ENCODE results near the gene PDPN.
A peak's percentile ranks its signal among the peaks of the same experiment; 100 is the strongest.

PDPN gene

DNA sequence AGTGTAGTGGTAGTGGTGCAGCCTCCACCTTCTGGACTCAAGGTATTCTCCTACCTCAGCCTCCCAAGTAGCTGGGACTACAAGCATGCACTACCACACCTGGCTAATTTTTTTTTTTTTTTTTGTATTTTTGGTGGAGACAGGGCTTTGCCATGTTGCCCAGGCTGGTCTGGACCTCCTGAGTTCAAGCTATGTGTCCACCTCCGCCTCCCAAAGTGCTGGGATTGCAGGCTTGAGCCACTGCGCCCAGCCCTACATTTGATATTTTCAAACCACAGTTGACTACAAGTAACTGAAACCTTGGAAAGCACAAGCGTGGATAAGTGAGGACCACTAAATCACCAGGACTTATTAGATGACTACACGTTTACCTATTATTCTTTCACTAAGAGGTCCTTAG lies 10.0 kb upstream of the PDPN start:
- H3K4me3 ChIP-seq: no peak overlapping the region
- no peak overlapping the region for H3K27ac ChIP-seq

- no peak overlapping the region for H3K4me3 ChIP-seq
- H3K27ac ChIP-seq: no peak overlapping the region
Observed at GRCh38 chr1:13576926-13577325, 6.7 kb upstream of the PDPN start.

GRCh38 chr1:13577846-13578245 lies 5.8 kb upstream of the PDPN start:
- no peak overlapping the region for H3K4me3 ChIP-seq
- H3K27ac ChIP-seq: no peak overlapping the region

GRCh38 chr1:13581446-13581845 lies 2.2 kb upstream of the PDPN start:
- no peak overlapping the region for H3K27ac ChIP-seq
- H3K4me3 ChIP-seq: no peak overlapping the region

GRCh38 chr1:13582713-13583443 lies 754 bp upstream of the PDPN start:
- peak overlapping the region in 9 of 21 experiments; percentile 76 to 93 (median 87) for H3K27ac ChIP-seq
- H3K4me3 ChIP-seq: peak overlapping the region in 1 of 7 experiments; percentile 51

- Histone ChIP-seq H3K4me3 (peak overlapping the region; percentile 26 to 51 (median 40)), H3K27ac (peak overlapping the region in 20 of 21 experiments; percentile 46 to 93 (median 83))
Observed at GRCh38 chr1:13583966-13584791, 547 bp downstream of the PDPN start.

DNA sequence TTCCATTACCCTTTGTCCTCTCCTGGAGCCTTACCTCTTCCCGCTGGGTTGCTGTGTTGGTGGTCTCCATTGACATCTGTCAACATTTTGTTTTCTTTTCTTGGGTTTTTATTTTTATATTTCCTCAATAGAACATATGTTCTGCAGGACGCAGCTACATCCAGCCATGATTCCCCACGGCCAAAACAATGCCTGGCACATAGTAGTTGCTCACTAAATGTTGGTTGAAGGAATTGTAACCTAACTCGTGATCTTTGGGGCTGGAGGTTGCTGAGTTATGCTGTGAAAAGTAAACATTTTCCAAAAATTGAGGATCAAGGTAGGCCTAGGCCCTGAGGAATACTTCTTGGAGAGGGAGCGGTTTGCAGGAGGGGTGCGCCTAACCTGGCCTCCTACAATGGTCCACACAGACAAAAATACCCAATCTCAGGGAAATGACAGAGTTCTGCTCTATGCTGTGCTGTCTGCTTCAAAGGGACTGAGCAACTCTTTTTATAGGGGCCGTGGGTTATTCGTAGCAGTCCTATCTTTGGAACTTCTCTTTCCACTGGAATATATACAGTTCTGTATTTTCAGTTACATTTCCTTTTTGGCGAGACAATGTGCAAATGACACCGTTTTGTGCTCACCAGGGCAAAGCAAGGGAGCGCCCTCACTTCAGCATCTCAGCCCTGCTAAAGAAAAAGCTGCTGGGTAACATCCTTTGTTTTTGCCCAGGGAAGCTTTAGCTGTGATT lies 1.4 kb downstream of the PDPN start:
- peak overlapping the region; percentile 16 to 93 (median 83) for H3K27ac ChIP-seq
- H3K4me3 ChIP-seq: peak overlapping the region in 6 of 7 experiments; percentile 26 to 51 (median 38)

DNA sequence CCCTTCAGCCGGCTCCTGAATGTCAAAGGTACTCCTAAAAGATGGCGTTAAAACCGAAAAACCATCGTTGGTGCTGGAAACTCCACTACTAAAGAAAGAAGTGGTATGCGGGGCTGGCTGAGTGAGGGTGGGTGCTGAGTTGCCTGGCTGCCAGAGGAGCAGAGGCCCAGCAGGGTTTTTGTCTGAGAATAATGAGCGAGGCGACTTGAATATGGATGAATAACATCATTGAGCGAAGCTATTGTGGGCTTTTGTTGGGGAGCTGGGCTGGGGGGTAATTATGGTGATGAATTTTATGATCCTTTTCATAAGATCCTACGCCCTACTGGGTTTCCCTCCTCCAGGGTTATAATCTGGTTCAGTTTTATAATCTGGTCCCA lies 2.0 kb downstream of the PDPN start:
- peak overlapping the region in 19 of 21 experiments; percentile 16 to 93 (median 83) for H3K27ac ChIP-seq
- H3K4me3 ChIP-seq: peak overlapping the region in 4 of 7 experiments; percentile 35 to 51 (median 40)

GRCh38 chr1:13586001-13586400 lies 2.4 kb downstream of the PDPN start:
- Histone ChIP-seq H3K4me3 (peak overlapping the region in 1 of 7 experiments; percentile 40), H3K27ac (peak overlapping the region in 19 of 21 experiments; percentile 32 to 93 (median 83))

DNA sequence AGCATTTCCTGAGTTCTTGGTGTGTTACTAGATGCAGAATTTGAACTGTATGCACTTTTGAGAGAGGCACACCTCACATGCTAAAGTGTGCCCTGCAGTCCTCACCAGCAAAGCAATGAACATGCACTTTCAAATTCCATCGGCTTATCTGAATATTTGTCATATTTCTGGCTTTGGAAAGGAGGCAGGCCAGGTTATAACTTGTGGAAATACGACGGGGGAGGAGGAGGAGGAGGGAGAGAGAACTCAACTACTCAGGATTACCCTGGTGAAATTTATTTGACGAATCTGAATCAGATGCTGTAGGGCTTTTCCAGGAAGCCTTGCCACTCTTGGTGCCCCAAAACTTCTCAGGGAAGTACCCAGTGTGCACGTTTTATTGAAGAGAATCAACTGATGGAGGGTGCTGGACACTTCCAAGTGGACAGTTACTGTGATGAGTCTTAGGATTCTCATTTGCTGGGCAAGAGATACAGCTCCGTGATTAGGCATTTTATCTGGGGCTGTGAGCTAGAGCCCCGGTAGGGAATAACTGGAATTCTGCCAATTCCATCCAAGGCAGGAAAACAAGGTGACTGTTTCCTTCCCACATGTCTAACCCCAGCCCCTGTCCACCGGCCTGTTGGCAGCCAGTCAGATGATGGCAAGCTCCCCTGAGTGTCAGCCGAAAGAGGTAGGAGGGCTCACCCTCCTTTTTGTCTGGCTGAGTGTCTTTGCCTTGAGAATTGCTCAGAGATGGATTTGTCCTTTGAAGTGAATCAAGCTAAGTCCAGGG lies 3.8 kb downstream of the PDPN start:
- no peak overlapping the region for H3K4me3 ChIP-seq
- H3K27ac ChIP-seq: peak overlapping the region in 16 of 21 experiments; percentile 18 to 93 (median 63)

- H3K4me3 ChIP-seq: no peak overlapping the region
- H3K27ac ChIP-seq: peak overlapping the region in 2 of 21 experiments; percentile 6 to 37
Observed at GRCh38 chr1:13588946-13589796, 5.5 kb downstream of the PDPN start.

DNA sequence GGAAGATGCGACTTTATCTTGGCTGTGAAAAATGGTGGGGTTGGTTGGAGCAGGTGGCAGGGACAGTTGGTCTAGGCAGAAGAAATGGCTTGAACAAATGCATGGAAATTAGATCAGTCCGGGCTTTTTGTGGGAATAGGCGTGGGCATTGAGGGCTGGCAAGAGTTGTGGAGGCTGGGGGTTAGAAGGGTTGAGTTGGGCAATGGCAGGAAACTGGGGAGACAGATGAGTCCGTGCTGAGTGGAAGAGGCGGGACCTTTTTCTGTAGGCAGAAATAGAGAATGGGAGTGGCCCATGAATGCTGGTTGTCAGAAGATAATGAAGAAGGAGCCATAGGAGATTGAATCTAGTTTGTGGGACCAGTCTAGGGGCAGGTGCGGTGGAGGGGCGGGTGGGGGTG lies 6.9 kb downstream of the PDPN start:
- Histone ChIP-seq H3K27ac (no peak overlapping the region), H3K4me3 (no peak overlapping the region)

GRCh38 chr1:13593511-13594131 lies 10.0 kb downstream of the PDPN start:
- Histone ChIP-seq H3K27ac (peak overlapping the region in 16 of 21 experiments; percentile 5 to 89 (median 61)), H3K4me3 (no peak overlapping the region)

DNA sequence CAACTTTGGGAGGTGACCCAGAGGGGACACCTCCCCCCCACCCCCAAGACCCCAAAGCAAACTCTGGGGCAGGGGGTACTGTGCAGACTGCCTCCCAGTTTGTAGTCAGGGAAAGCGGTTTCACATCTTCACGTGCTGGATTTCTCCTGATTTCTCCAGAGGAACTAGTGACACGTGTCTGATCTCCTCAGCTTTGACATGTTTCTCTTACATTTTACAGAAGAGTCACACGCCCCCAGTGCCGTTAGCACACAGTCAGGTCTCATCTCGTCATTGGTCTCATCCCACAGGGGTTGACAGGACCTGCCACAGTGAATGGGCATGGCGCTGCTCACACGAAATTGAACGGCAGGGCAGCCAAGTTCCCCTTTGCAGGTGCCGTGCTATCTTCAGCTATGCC lies 11.8 kb downstream of the PDPN start:
- Histone ChIP-seq H3K27ac (no peak overlapping the region), H3K4me3 (no peak overlapping the region)

GRCh38 chr1:13597166-13597565 lies 13.5 kb downstream of the PDPN start:
- no peak overlapping the region for H3K4me3 ChIP-seq
- H3K27ac ChIP-seq: no peak overlapping the region

- Histone ChIP-seq H3K27ac (peak overlapping the region in 14 of 21 experiments; percentile 19 to 79 (median 46)), H3K4me3 (no peak overlapping the region)
Observed at GRCh38 chr1:13600762-13601453, 17.3 kb downstream of the PDPN start.

- no peak overlapping the region for H3K4me3 ChIP-seq
- peak overlapping the region in 6 of 21 experiments; percentile 14 to 81 (median 61) for H3K27ac ChIP-seq
Observed at GRCh38 chr1:13604176-13604575, 20.5 kb downstream of the PDPN start.

Data from skin epidermis (tissue), 12 donors.